Neuron (in vitro differentiated cells): ENCODE measurements around the gene ZNF814.

Source experiments
- H2AFZ ChIP-seq: one replicate; pipeline ENCODE4 v1.6.1; 2013; ENCODE audit warnings: low read depth, mild to moderate bottlenecking, inconsistent platforms, low read length, moderate library complexity
- H3K27me3 ChIP-seq: one replicate; pipeline ENCODE4 v1.6.1; 2013; ENCODE audit warnings: low read length; ENCODE audit not compliant: insufficient read depth
- H3K36me3 ChIP-seq: one replicate; pipeline ENCODE4 v1.6.1; 2013; ENCODE audit warnings: low read length; ENCODE audit not compliant: insufficient read depth
- H3K4me1 ChIP-seq: one replicate; pipeline ENCODE4 v1.6.1; 2013; ENCODE audit warnings: low read length; ENCODE audit not compliant: insufficient read depth
- H3K4me3 ChIP-seq: 2 replicates; pipeline ENCODE4 v1.5.1; 2013; ENCODE audit warnings: mild to moderate bottlenecking, low read length, moderate library complexity
- H3K9me3 ChIP-seq: one replicate; pipeline ENCODE4 v1.6.1; 2013; ENCODE audit warnings: low read length

ZNF814 gene

GRCh38 chr19:57803594-57804325 lies 85.1 kb downstream of the ZNF814 start:
- Histone ChIP-seq H3K36me3 (peaks cover 21% of the 10 kb centered on the region), H3K27me3 (no peaks in the 10 kb centered on the region), H2AFZ (peak overlapping the region; percentile 95), H3K4me1 (peaks cover 12% of the 10 kb centered on the region), H3K4me3 (peak overlapping the region; percentile 61), H3K9me3 (no peaks in the 10 kb centered on the region)

DNA sequence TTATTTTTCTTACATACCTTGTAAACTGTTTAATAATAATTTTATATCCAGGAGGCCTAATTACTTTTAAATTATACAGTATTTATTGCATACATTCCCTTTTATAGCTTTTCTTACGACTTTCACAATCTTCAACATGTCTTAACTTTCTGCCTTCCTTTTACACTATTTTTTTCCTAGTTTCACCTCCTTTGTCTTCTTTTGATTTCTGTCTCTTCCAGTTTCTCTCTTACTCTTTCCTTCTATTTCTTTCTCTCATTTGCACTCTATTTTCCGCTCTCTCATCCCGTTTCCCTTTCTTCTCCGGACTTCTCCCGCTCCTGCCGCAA lies 85.6 kb downstream of the ZNF814 start:
- H3K4me3 ChIP-seq = peak overlapping the region; percentile 61
- H2AFZ ChIP-seq = peak overlapping the region; percentile 95
- no peaks in the 10 kb centered on the region for H3K9me3 ChIP-seq
- H3K4me1 ChIP-seq = peaks cover 12% of the 10 kb centered on the region
- H3K36me3 ChIP-seq = peaks cover 17% of the 10 kb centered on the region
- no peaks in the 10 kb centered on the region for H3K27me3 ChIP-seq

DNA sequence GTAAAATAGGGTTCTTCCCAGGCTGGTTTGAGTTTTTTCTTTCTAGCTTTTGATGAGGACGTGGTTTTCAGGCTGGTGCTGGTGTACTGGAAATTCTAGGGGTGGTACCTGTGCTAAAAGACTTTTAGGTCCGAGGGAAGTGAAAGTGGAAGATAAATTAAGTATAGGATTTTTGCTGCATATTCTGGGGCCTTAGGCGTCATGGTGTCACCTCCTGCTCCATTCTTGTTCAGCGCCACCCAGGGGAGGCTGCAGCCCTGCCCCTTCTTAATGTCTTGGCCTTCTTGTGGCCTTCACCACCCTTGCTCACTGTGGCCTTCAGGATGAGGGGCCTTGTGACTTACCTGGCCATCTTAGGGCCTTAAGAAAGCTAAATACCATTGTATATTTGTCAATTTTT lies 86.6 kb downstream of the ZNF814 start:
- Histone ChIP-seq H3K27me3 (no peaks in the 10 kb centered on the region), H3K4me1 (peaks cover 12% of the 10 kb centered on the region), H3K9me3 (no peaks in the 10 kb centered on the region), H3K4me3 (no peak overlapping the region), H2AFZ (no peak overlapping the region), H3K36me3 (peaks cover 9% of the 10 kb centered on the region)

- Histone ChIP-seq H3K36me3 (peaks cover 12% of the 10 kb centered on the region), H2AFZ (no peak overlapping the region), H3K9me3 (peaks cover 1% of the 10 kb centered on the region), H3K27me3 (no peaks in the 10 kb centered on the region), H3K4me3 (no peak overlapping the region), H3K4me1 (peaks cover 12% of the 10 kb centered on the region)
These were observed 88.1 kb downstream of the ZNF814 start for GRCh38 chr19:57800696-57801095.
